HPDE6-E6E7 (cell line): ENCODE measurements around the gene TBX1.
A peak's percentile ranks its signal among the peaks of the same experiment; 100 is the strongest.
"Not testable (repeated sequence)": the region's sequence is repeated elsewhere in the genome, so short reads cannot be mapped to it uniquely, and the experiment has no call there.

Source experiments
- DNase-seq: peaks from one replicate; pipeline ENCODE4 v3.0.0; 2011; ENCODE audit warnings: missing footprints; ENCODE audit errors: extremely low spot score

Gene TBX1

GRCh38 chr22:19723232-19723982, 37.2 kb upstream of the TBX1 start, which contains the start of gene GP1BB:
GP1BB (plus strand) TSS chr22:19723539; CDS start chr22:19723570, 31 bp downstream.
- DNase-seq, result peak; percentile 26

DNA sequence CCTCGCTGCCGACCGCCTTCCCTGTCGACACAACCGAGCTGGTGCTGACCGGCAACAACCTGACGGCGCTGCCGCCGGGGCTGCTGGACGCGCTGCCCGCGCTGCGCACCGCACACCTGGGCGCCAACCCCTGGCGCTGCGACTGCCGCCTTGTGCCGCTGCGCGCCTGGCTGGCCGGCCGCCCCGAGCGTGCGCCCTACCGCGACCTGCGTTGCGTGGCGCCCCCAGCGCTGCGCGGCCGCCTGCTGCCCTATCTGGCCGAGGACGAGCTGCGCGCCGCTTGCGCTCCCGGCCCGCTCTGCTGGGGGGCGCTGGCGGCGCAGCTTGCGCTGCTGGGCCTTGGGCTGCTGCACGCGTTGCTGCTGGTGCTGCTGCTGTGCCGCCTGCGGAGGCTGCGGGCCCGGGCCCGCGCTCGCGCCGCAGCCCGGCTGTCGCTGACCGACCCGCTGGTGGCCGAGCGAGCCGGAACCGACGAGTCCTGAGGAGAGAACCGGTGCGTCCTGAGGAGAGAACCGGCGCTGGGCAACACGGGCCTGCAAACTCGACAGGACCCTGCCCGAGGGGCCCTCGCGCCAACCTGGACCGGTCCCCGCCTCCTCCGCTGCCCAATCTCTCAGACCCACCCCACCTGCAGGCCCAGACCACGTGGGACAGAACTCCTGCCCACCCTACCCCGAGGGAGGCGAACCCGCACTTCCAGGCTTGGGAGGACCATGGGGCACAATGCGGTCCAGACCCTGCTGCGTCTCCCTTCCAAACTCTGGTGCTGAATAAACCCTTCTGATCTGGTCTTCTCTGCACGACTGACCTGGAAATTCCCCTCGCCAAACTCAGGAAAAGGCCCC, 36.4 kb upstream of the TBX1 start:
- no peak for DNase-seq

- no peak for DNase-seq
These were observed 35.5 kb upstream of the TBX1 start for GRCh38 chr22:19724927-19725661.

- not testable (repeated sequence) for DNase-seq
These were observed 34.4 kb upstream of the TBX1 start for GRCh38 chr22:19726064-19726788.

DNA sequence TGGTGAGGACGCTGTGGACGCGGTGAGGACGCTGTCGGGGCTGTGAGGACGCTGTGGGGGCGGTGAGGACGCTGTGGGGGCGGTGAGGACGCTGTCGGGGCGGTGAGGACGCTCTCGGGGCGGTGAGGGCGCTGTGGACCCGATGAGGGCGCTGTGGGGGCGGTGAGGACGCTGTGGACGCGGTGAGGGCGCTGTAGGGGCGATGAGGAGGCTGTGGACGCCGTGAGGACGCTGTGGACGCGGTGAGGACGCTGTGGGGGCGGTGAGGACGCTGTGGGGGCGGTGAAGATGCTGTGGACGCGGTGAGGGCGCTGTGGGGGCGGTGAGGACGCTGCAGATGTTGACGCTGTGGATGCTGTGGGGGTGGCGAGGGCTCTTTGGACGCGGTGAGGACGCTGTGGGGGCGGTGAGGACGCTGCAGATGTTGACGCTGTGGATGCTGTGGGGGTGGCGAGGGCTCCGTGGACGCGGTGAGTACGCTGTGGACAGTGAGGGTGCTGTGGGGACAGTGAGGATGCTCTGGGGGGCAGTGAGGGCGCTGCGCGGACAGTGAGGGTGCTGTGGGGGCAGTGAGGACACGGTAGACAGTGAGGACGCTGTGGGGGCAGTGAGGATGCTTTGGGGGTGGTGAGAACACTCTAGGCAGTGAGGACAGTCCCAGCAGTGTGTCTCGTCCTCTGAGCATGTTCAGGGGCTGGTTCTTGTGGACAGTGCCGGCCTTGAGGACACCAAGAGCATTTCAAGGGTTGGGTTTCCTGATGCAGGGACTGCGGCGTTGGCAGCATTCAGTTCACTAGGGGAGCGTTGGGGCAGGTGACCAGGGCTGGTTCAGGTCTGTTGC, 33.0 kb upstream of the TBX1 start:
- DNase-seq, result no peak

DNA sequence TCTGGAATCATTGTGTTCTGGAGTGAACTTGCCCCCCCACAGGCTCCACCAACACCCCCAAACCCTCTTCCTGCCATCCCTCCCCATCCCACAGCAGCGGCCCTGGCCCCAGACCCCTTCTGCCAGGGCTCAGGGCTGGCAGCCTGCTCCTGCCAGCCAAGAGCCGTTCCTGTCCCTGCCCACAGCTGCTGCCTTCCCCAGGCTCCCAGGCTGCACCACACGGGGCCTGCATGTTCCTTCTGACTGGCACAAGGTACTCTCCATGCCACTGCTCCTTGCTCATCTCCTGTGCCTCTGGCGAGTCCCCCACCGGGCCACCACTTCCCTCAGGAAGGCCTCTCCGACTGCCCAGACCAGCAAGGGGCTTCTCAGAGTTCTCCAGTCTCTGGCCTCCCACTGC, 32.3 kb upstream of the TBX1 start:
- no peak for DNase-seq

DNA sequence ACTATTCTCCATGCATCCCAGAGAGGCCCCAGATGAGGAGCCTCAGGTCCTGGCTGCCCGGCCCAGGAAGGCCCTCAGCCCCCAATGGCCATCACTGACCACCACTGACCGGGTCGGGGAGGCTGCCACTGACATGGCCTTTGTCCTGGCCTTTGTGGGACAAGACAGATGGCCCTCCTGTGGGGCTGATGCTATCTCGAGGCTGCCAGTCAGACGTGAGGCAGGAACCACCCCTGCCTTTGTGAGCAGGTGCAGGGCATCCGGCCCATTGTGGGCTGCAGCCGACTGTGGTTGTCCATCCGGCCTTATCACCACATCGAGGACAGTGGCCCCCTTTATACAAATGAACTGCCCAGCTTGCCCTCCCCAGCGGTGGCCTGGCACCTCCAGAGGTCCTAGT, 31.7 kb upstream of the TBX1 start:
- DNase-seq, result no peak

DNA sequence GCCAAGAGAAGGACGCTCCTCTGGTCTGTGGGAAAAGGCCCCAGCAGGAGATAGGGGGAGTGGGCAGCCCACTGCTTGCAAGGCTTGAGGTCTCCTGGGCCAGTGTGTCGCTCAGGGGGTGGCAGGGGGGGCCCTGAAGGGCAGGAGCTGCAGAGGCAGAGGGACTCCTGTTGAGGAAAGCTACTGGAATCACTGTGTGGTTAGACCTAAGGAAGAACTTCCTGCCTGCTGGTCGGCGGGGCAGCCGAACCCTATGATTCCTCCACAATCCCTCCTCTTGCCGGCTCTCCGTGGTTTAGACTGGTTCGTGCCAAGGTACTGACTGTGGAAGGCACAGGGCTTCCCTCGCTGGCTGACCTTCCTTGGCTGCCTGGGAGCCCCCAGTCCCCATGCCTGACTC, 31.1 kb upstream of the TBX1 start:
- no peak for DNase-seq

DNA sequence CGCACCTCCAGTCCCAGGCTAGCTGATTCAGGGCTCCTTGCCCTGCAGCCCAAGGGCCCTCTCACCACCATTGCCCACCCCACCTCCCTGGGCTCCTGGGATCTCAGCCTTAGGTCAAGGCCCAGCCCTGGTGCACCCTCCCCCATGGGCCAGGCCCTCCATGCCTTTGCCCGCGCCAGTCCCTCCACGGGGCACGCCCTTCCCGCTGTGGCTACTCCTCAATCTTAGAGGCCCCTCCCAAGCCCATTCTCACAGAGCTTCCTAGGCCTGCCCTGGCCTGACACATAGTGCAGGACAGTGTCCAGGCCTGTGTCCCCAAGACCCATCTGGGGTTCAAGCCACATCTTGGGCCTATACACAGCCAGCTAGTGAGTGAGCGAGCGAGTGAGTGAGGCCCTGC, 30.4 kb upstream of the TBX1 start:
- DNase-seq, result no peak

DNA sequence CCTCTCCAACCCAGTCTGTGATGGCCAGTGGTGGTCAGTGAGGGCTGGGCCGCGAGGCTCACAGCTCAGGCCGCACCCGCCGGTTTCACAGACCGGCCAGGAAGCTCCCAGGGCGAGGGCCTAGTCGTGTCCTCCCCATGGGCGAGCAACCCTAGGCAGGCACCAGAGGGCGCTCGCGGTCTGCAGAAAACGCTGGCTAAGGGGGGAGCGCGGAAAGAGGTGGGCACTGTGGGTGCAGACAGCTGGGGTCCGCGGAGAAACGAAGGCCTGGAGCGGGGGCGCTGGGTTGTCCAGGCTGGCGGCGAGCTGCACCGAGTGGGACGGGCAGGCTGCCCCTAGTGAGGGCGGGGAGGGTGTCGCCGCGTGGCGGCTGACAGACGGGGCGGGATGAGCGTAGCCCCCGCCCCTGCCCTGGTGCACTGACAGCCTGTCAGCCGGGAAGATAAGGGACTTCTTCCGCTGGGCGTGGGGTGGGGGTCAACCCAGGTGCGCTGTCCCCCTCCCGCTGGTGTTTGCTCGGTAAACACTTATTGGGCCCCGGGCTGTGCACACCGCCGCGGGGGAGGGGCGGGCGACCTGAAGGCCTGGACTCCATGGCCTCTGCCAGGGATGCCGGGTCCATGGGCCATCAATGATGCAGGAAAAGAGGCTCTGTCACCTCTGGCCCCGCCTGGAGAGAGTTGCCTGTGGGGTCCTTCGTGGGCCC, 29.8 kb upstream of the TBX1 start:
- DNase-seq, result peak; percentile 62

- DNase-seq, result no peak
These were observed 29.0 kb upstream of the TBX1 start for GRCh38 chr22:19731361-19732135.

DNA sequence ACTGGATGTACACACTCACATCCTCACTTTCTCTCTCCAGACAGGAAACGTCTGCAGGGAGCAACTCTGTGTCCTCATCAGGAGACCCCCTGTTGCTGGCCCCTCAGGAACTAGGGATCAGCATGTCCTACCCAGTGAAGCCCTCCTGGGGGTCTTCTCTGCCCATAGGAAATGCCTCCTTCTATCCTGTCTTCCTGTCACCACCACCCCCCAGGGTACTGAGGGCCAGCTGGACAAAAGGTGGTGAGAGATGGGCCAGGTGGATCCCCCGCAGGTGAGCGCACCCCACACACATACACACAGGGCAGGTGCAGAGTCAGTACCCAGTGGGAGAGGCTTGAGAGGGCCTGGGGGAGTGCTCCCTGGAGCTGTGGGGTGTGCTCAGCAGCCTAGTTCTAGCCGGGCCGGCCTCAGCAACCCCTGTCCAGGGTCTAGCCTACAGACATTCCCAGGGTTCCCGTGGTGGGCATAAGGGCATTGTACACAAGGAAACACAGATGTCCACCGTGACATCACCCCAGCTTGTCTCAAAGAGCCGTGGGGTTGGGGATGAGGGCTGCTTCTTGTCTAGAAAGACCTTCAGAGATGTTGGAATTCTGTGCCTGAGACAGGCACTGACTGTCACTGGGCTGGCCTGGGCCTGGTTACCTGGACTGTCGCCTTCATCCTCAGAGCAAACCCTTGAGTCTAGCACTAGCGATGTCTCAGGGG, 28.0 kb upstream of the TBX1 start:
- DNase-seq, result no peak

DNA sequence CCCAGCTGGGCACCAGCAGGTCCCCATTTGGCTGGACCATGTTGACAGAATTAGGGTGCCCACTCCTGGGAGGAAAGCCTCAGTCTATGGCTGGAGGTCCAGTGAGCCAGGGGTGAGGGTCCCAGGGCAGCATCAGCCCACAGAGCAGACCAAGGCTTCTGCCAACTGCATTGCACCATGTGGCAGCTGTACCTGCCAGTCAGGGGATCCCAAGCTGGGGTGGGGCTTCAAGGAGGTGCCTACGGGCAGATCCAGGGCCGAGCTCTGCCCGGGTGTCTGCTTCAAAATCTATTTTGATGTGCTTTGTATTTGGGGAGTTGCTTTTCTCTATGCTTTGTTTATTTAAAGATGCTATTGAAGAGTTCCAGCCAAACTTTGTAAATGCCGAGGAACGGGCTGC, 26.8 kb upstream of the TBX1 start:
- DNase-seq, result no peak

GRCh38 chr22:19734163-19734562, 26.4 kb upstream of the TBX1 start:
- DNase-seq, result no peak

GRCh38 chr22:19734837-19735382, 25.7 kb upstream of the TBX1 start:
- no peak for DNase-seq

DNA sequence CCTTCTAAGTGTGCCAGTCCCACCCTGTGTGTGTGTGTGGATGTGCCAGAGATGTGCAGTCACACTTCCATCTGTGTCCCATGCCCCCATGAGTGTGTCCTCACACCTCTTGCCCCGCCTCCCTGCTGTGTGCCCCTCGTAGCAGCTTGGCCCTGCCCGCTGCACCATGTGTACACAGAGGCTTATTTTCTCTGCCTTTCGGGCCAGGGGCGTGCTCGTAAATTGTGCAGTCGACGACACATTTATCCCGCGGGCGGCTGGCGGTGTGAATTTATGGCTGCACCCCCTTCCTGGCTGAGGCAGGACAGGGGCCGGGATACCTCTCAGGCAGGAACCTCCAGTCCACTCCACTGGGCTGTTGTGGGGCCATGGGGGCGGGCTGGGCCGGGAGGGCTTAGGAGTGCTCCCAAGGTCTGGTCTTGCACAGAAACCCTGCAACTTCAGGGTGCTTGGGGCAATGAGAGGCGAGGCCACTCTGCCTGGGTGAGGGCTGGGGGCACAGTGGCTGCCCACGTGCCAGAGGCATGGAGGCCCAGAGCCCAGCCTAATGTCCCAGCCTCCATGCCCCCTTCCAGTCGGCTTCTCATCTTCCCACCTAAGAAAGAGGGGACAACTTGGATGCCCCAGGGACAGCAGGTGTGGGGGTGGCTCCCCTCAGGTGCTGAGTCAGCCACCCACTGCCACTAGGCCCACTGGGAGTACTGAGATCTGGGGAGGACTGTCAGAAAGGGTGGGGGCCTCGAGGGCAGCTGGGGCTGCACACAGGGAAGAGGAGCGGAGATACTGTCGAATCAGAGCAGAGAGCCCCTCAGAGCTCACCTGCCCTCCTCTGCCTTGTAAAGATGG, 24.7 kb upstream of the TBX1 start:
- DNase-seq, result no peak

DNA sequence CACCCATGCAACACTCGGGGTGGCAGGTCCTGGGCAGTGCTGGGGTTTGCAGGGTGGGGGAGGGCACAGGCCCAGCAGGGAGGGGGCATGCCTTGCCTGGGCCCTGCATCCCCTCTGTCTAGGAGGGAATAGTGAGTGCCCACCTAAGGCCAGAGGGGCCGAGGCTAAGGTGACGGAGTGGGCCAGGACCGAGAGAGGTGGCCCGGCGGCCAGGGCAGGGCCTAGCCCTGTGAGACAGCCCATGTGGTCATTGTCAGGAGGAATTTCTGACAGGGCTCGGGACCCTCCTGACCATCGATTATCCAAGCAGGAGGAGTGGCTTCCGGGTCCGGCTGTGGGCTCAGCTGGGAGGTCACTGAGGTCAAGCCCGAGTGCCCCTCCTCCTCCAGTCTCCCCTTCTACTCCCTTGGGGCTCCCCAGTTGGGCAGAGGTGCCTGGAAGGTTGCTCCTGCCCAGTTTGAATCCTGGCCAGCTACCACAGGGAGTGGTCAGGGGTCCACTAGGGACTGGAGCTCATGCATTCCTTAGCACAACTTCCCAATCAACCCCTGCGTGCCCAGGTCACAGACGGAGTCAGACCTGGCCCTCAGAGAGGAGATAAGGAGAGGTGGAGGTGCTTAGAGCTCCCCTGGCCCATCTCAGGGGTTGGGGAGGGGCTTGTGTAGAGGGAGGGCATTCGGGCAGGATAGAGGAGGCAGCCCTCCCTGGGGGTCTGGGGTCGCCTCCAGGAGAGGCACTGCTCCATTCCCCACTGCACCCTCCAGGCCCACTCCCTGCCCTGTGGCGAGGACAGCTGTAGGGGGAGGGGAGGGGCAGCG, 22.5 kb upstream of the TBX1 start:
- no peak for DNase-seq
